ENCODE results near the gene GABRP. TPM values are rescaled to one million over a fixed set of nuclear protein-coding genes. Genes with fewer than 3 reads are reported as not detected.

GABRP gene
- total RNA-seq, 4 donors from 2014 or later = 0.51 to 1.8 (median 0.75) TPM; not detected in 1

GRCh38 chr5:170749911-170750431, 33.6 kb upstream of the GABRP start:
- no peak for TF ChIP-seq CTCF (IDR thresholded peaks at IDR 0.05; ENCODE audit: low read depth)

- no peak for TF ChIP-seq CTCF (IDR thresholded peaks at IDR 0.05; ENCODE audit: low read depth)
Measured at GRCh38 chr5:170750791-170751190, 32.7 kb upstream of the GABRP start.

GRCh38 chr5:170751631-170752030, 31.9 kb upstream of the GABRP start:
- no peak for TF ChIP-seq CTCF (IDR thresholded peaks at IDR 0.05; ENCODE audit: low read depth)

GRCh38 chr5:170752257-170753215, 31.0 kb upstream of the GABRP start:
- TF ChIP-seq CTCF (IDR thresholded peaks at IDR 0.05; ENCODE audit: low read depth) = no peak

- TF ChIP-seq CTCF (IDR thresholded peaks at IDR 0.05; ENCODE audit: low read depth) = no peak
Measured at GRCh38 chr5:170753311-170753710, 30.2 kb upstream of the GABRP start.

GRCh38 chr5:170755679-170756456, 27.7 kb upstream of the GABRP start:
- no peak for TF ChIP-seq CTCF (IDR thresholded peaks at IDR 0.05; ENCODE audit: low read depth)

- TF ChIP-seq CTCF (IDR thresholded peaks at IDR 0.05; ENCODE audit: low read depth) = no peak
Measured at GRCh38 chr5:170756691-170757090, 26.8 kb upstream of the GABRP start.
